Measurements from ENCODE around the gene AKT1. TPM values are rescaled to one million over a fixed set of nuclear protein-coding genes. Genes with fewer than 3 reads are reported as not detected.
A peak's percentile ranks its signal among the peaks of the same experiment; 100 is the strongest.
"Not testable (repeated sequence)": the region's sequence is repeated elsewhere in the genome, so short reads cannot be mapped to it uniquely, and the experiment has no call there.

AKT1 gene
- total RNA-seq, 1 donor from 2014 or later, result 57.3 TPM

- no peak for ATAC-seq
Observed at GRCh38 chr14:104734991-104735779, 60.4 kb downstream of the AKT1 start.

- ATAC-seq, result no peak
Observed at GRCh38 chr14:104734601-104734990, 61.0 kb downstream of the AKT1 start.

GRCh38 chr14:104734051-104734587, 61.4 kb downstream of the AKT1 start:
- no peak for ATAC-seq

GRCh38 chr14:104732931-104733681, 62.4 kb downstream of the AKT1 start:
- ATAC-seq, result peak; percentile 71

GRCh38 chr14:104732355-104732804, 63.2 kb downstream of the AKT1 start:
- ATAC-seq, result peak; percentile 76

- ATAC-seq, result no peak
Observed at GRCh38 chr14:104731320-104732294, 63.9 kb downstream of the AKT1 start.

- ATAC-seq, result no peak
Observed at GRCh38 chr14:104730487-104730886, 65.1 kb downstream of the AKT1 start.

- ATAC-seq, result no peak
Observed at GRCh38 chr14:104729835-104730181, 65.7 kb downstream of the AKT1 start.

GRCh38 chr14:104729176-104729834, 66.2 kb downstream of the AKT1 start:
- not testable (repeated sequence) for ATAC-seq

- ATAC-seq, result no peak
Observed at GRCh38 chr14:104728631-104729030, 66.9 kb downstream of the AKT1 start.

- ATAC-seq, result no peak
Observed at GRCh38 chr14:104726600-104727451, 68.7 kb downstream of the AKT1 start.

GRCh38 chr14:104725772-104726548, 69.6 kb downstream of the AKT1 start:
- ATAC-seq, result no peak

GRCh38 chr14:104724981-104725771, 70.4 kb downstream of the AKT1 start:
- ATAC-seq, result peak; percentile 24

- peak; percentile 34 for ATAC-seq
Observed at GRCh38 chr14:104724407-104724980, 71.1 kb downstream of the AKT1 start.

- ATAC-seq, result peak; percentile 60
Observed at GRCh38 chr14:104723651-104724406, 71.7 kb downstream of the AKT1 start, which contains the start of gene ADSS1. Gene ADSS1 (plus strand): TSS chr14:104724229. CDS start chr14:104724271, 42 bp downstream.

GRCh38 chr14:104722938-104723650, 72.5 kb downstream of the AKT1 start:
- peak; percentile 7 for ATAC-seq

Measured in esophagus mucosa (tissue), 1 donor.